Ramos (cell line): ENCODE results near the gene MYH11.
"Not testable (repeated sequence)": the region's sequence is repeated elsewhere in the genome, so short reads cannot be mapped to it uniquely, and the experiment has no call there.

Experiments
- in situ Hi-C: fragments of 300-500 bp; cut with MboI; formaldehyde crosslinking; loops from one replicate; pipeline ENCODE4 v1.14.3; 2022; ENCODE audit warnings: low sequenced_read_pairs; ENCODE audit not compliant: unreplicated experiment

The MYH11 gene

GRCh38 chr16:15737140-15737644 lies 119.6 kb downstream of the MYH11 start:
- in situ Hi-C loops, result loop anchor here (10.0 kb wide), 1 partner anchor 58 kb away; no protein-coding TSS in a partner anchor

GRCh38 chr16:15736529-15736928 lies 120.3 kb downstream of the MYH11 start:
- in situ Hi-C loops, result loop anchor here (10.0 kb wide), 1 partner anchor 58 kb away; no protein-coding TSS in a partner anchor

GRCh38 chr16:15735610-15736009 lies 121.2 kb downstream of the MYH11 start:
- in situ Hi-C loops, result loop anchor here (10.0 kb wide), 1 partner anchor 59 kb away; no protein-coding TSS in a partner anchor

- in situ Hi-C loops, result loop anchor here (10.0 kb wide), 1 partner anchor 62 kb away; no protein-coding TSS in a partner anchor
Measured at GRCh38 chr16:15732416-15732815, 124.4 kb downstream of the MYH11 start.

GRCh38 chr16:15729152-15729551 lies 127.7 kb downstream of the MYH11 start:
- in situ Hi-C loops, result no loop called here

- in situ Hi-C loops, result not testable (repeated sequence)
Measured at GRCh38 chr16:15727697-15728096, 129.1 kb downstream of the MYH11 start.

- in situ Hi-C loops, result no loop called here
Measured at GRCh38 chr16:15726715-15727114, 130.1 kb downstream of the MYH11 start.

- in situ Hi-C loops, result no loop called here
Measured at GRCh38 chr16:15725641-15726240, 131.1 kb downstream of the MYH11 start.

- in situ Hi-C loops, result no loop called here
Measured at GRCh38 chr16:15723808-15724207, 133.0 kb downstream of the MYH11 start.

GRCh38 chr16:15721018-15721417 lies 135.8 kb downstream of the MYH11 start:
- in situ Hi-C loops, result no loop called here

- in situ Hi-C loops, result loop anchor here (10.0 kb wide), 1 partner anchor 292 kb away; no protein-coding TSS in a partner anchor
Measured at GRCh38 chr16:15716694-15717447, 140.0 kb downstream of the MYH11 start.

- in situ Hi-C loops, result loop anchor here (10.0 kb wide), 1 partner anchor 290 kb away; no protein-coding TSS in a partner anchor
Measured at GRCh38 chr16:15715221-15715620, 141.6 kb downstream of the MYH11 start.

- in situ Hi-C loops, result loop anchor here (10.0 kb wide), 1 partner anchor 290 kb away; no protein-coding TSS in a partner anchor
Measured at GRCh38 chr16:15714393-15715172, 142.2 kb downstream of the MYH11 start.

- in situ Hi-C loops, result no loop called here
Measured at GRCh38 chr16:15708997-15709396, 147.8 kb downstream of the MYH11 start.

- in situ Hi-C loops, result no loop called here
Measured at GRCh38 chr16:15708096-15708495, 148.7 kb downstream of the MYH11 start.

GRCh38 chr16:15707332-15707731 lies 149.5 kb downstream of the MYH11 start:
- in situ Hi-C loops, result no loop called here

GRCh38 chr16:15705064-15705565 lies 151.7 kb downstream of the MYH11 start:
- in situ Hi-C loops, result no loop called here

- in situ Hi-C loops, result no loop called here
Measured at GRCh38 chr16:15704545-15704987, 152.3 kb downstream of the MYH11 start.

GRCh38 chr16:15703029-15703736 lies 153.6 kb downstream of the MYH11 start:
- in situ Hi-C loops, result no loop called here
